Body of pancreas (tissue), 4 donors: ENCODE measurements around the gene ZNF511.

Experiments used
- POLR2A ChIP-seq, 3 donors: fragments of 450-650 bp; IDR thresholded peaks; one replicate each; pipeline ENCODE4 v1.6.1; 2016; ENCODE audit warnings: antibody characterized with exemption in 3 of 3, mild to moderate bottlenecking in 2 of 3
- TF ChIP-seq, protein P1 (sequence below), 7 experiments: fragments of 450-650 bp in 4 of 7; fragments of 200-600 bp in 3 of 7; sonication (generic) in 3 of 7; IDR thresholded peaks; one replicate each; pipeline ENCODE4 v1.5.1; 2016 to 2019; ENCODE audit warnings: antibody characterized with exemption in 7 of 7

GRCh38 chr10:133312769-133313145 is 4.0 kb downstream of the ZNF511 start:
- TF ChIP-seq POLR2A (IDR thresholded peaks at IDR 0.05) = no peak
- TF ChIP-seq, protein P1, sequence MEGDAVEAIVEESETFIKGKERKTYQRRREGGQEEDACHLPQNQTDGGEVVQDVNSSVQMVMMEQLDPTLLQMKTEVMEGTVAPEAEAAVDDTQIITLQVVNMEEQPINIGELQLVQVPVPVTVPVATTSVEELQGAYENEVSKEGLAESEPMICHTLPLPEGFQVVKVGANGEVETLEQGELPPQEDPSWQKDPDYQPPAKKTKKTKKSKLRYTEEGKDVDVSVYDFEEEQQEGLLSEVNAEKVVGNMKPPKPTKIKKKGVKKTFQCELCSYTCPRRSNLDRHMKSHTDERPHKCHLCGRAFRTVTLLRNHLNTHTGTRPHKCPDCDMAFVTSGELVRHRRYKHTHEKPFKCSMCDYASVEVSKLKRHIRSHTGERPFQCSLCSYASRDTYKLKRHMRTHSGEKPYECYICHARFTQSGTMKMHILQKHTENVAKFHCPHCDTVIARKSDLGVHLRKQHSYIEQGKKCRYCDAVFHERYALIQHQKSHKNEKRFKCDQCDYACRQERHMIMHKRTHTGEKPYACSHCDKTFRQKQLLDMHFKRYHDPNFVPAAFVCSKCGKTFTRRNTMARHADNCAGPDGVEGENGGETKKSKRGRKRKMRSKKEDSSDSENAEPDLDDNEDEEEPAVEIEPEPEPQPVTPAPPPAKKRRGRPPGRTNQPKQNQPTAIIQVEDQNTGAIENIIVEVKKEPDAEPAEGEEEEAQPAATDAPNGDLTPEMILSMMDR (IDR thresholded peaks at IDR 0.05) = no peak
